GM13977 (cell line): Measurements from ENCODE around the gene MBIP.
"Not testable (repeated sequence)": the region's sequence is repeated elsewhere in the genome, so short reads cannot be mapped to it uniquely, and the experiment has no call there.

Experiments used
- DNase-seq: peaks from one replicate; pipeline ENCODE4 v3.0.0; 2012; ENCODE audit warnings: low spot score
- in situ Hi-C: fragments of 300-500 bp; cut with MboI; formaldehyde crosslinking; loops from one replicate; pipeline ENCODE4 v1.12.0; 2022; ENCODE audit warnings: low sequenced_read_pairs, low pct_unique_long_range_greater_than_20kb, mixed read lengths, inconsistent platforms; ENCODE audit not compliant: unreplicated experiment
- TF ChIP-seq, protein P1 (sequence below): IDR thresholded peaks from 2 replicates; pipeline ENCODE4 v1.5.1; 2012; ENCODE audit warnings: mild to moderate bottlenecking, control low read depth; ENCODE audit not compliant: insufficient read depth; ENCODE audit errors: extremely low read depth, missing control alignments

Gene MBIP

GRCh38 chr14:36356862-36357261, 36.4 kb upstream of the MBIP start:
- TF ChIP-seq, protein P1, sequence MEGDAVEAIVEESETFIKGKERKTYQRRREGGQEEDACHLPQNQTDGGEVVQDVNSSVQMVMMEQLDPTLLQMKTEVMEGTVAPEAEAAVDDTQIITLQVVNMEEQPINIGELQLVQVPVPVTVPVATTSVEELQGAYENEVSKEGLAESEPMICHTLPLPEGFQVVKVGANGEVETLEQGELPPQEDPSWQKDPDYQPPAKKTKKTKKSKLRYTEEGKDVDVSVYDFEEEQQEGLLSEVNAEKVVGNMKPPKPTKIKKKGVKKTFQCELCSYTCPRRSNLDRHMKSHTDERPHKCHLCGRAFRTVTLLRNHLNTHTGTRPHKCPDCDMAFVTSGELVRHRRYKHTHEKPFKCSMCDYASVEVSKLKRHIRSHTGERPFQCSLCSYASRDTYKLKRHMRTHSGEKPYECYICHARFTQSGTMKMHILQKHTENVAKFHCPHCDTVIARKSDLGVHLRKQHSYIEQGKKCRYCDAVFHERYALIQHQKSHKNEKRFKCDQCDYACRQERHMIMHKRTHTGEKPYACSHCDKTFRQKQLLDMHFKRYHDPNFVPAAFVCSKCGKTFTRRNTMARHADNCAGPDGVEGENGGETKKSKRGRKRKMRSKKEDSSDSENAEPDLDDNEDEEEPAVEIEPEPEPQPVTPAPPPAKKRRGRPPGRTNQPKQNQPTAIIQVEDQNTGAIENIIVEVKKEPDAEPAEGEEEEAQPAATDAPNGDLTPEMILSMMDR: no peak
- DNase-seq: no peak

DNA sequence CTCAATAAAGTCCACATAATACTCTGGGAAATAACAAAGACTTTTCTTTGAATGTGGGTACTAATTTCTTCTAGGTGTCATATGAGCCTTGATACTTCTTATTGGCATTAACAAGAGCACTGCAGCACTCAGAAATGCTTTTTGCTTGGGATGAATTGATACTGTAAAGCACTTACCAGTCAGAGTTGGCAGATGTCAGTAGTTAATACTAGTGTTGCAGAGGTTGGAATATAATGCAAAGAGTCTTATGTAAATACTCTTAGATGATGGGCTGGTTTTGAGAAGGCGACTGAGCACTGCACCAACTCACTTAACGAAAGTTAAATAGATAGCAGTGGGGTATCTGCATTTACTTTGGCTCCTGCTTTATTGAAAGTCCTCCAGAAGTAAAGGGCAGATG, 25.6 kb upstream of the MBIP start:
- TF ChIP-seq, protein P1: no peak
- in situ Hi-C loops: no loop called here
- no peak for DNase-seq

More at GRCh38 chr14:36356862-36357261, 36.4 kb upstream of the MBIP start:
- in situ Hi-C loops: loop anchor here (25.0 kb wide), 1 partner anchor 295 kb away; no protein-coding TSS in a partner anchor

GRCh38 chr14:36344211-36344610, 23.8 kb upstream of the MBIP start:
- no peak for DNase-seq
- in situ Hi-C loops: no loop called here
- TF ChIP-seq, protein P1: no peak

GRCh38 chr14:36341811-36342210, 21.4 kb upstream of the MBIP start:
- in situ Hi-C loops, DNase-seq: not testable (repeated sequence)

DNA sequence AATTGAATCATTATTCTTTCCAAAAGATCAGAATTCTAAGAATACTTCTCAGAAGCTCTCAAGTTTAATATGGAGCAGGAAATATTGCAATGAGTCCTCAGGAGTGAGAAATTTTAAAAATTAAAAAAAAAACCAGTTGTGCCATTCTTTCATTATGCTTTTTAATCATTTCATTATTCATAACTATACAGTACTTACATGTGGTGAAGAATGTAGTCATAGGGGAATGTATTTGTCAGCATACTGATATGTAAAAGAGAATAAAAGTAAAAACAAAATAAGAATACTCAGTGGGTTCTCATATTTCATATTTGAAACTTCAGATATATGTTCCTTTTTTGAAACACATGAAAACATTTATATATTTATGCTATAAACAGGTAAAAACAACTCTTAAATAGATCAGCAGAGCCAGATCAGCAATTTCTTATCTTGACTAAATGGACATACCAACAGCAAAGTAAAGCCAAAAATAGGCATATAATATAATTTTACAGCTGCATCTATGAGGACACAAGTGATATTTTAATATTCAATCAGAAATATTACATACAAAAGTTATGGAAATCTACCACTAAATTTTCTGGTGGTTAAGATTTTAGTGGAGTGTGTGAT, 19.9 kb upstream of the MBIP start:
- no peak for DNase-seq
- in situ Hi-C loops: no loop called here
- TF ChIP-seq, protein P1: no peak

DNA sequence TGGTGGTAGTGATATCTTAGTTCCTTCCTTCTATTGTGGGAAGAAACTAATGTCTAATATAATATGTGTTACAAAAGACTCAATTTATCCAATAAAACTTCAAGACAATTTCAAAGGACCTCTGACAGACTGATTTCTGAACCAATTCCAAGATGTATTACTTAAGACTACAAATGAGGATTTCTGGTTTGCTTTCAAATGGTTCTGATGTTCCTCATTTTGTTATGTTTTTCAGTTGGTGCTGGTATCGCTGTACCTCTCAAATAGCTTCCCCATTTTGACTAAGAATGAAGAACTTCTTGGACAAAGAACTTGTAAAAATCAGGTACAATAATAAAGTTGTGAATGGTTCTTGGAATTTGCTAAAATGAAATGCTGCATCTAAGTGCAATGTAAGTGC, 19.4 kb upstream of the MBIP start:
- TF ChIP-seq, protein P1: no peak
- in situ Hi-C loops: no loop called here
- DNase-seq: no peak

- in situ Hi-C loops: no loop called here
- TF ChIP-seq, protein P1: no peak
- no peak for DNase-seq
Measured at GRCh38 chr14:36333119-36333518, 12.7 kb upstream of the MBIP start.

DNA sequence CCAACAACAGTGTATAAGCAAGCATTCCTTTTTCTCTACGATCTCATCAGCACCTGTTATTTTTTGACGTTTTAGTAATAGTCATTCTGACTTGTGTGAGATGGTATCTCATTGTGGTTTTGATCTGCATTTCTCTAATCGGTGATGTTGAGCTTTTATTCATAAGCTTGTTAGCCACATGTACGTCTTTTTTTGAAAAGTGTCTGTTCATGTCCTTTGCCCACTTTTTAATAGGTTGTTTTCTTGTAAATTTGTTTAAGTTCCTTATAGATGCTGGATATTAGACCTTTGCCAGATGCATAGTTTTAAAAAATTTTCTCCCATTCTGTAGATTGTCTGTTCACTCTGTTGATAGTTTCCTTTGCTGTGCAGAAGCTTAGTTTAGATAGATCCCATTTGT, 7.1 kb upstream of the MBIP start:
- DNase-seq, in situ Hi-C loops: not testable (repeated sequence)
